ENCODE measurements around the gene RASSF3.
"Not testable (repeated sequence)": the region's sequence is repeated elsewhere in the genome, so short reads cannot be mapped to it uniquely, and the experiment has no call there.

The RASSF3 gene

GRCh38 chr12:64670019-64670418, 59.7 kb downstream of the RASSF3 start:
- no peak for DNase-seq (ENCODE audit: low read depth)

DNA sequence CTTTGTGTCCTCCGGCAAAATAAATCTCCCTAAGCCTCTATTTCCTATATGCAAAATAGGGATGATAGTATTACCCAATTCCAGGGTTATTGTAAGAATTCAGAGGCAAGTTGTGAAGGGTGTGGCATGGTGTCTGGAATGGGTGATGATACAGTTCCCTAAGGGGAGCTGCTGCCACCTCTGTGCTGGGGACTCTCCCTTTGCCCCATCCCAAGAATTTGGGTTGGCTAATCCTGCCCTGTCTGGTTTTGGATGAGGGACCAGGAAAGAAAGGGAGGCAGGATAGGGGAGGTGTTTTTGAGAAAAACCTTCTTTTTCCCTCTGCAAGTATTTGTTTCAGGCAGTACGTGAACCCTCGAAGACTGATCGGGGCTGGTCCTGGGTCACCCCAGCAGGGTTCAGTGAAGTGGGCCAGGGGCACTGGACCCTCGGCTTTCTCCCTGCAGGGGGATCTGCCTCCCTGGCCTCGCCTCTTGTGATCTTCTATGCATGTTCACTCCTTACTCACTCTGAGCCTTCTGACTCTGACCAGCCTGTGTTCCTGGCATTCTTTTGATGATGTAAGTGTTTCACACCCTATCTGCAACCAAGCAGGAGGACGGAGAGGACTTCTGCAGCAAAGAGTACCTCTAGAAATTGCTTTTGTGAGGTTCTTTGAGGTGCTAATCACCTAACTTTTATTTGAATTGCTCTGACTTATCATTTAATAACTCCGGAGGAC, 60.8 kb downstream of the RASSF3 start:
- DNase-seq (ENCODE audit: low read depth), result no peak

GRCh38 chr12:64671681-64672080, 61.4 kb downstream of the RASSF3 start:
- no peak for DNase-seq (ENCODE audit: low read depth)

- no peak for DNase-seq (ENCODE audit: low read depth)
These were observed 62.7 kb downstream of the RASSF3 start for GRCh38 chr12:64672925-64673409.

- DNase-seq (ENCODE audit: low read depth), result no peak
These were observed 63.3 kb downstream of the RASSF3 start for GRCh38 chr12:64673490-64674169.

- no peak for DNase-seq (ENCODE audit: low read depth)
These were observed 64.2 kb downstream of the RASSF3 start for GRCh38 chr12:64674367-64674922.

- no peak for DNase-seq (ENCODE audit: low read depth)
These were observed 65.5 kb downstream of the RASSF3 start for GRCh38 chr12:64675795-64676194.

GRCh38 chr12:64678248-64678647, 68.0 kb downstream of the RASSF3 start:
- DNase-seq (ENCODE audit: low read depth), result no peak

- DNase-seq (ENCODE audit: low read depth), result no peak
These were observed 68.5 kb downstream of the RASSF3 start for GRCh38 chr12:64678835-64679234.

DNA sequence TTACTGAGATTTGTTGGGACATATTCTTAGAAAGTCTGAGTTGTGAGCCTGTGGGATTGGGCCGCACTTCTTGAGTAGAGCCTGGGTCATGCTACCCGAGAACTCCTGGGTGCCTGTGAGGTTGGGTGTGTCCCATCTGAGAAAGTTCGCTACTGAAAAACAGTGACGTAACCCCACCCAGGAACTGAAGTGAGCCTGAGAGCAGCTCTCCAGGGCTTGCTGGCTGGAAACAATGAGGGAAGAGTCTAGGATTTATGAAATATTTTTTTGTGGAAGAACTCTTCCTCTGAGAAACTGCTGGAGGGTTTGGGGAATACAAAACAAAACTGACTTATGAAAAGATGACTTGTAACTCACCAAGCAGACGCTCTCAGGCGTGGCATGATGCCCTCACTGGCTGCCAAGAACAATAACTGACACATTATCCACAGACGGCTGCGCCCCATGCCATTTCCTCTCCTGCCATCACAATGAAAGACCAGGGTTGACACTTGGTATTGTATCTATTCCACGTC, 69.2 kb downstream of the RASSF3 start:
- DNase-seq (ENCODE audit: low read depth), result no peak

DNA sequence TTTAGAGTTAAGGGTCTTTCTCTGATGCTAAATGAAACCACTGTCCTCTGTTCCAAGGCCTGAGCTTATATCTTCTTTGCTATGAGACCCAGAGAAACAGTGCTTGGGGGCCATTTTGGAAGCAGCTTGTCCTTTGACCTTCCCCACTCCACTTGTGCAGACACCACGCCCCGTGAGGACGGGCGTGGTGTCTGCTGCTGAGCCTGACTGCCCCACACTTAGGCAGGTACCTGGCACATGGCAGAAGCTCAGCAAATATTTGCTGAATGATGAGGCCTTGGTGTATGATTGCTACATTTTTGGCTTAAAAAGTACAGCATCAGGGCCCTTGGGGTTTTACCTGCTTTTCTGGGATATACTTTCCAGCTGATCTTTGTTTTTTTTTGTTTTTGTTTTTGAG, 69.9 kb downstream of the RASSF3 start:
- no peak for DNase-seq (ENCODE audit: low read depth)

DNA sequence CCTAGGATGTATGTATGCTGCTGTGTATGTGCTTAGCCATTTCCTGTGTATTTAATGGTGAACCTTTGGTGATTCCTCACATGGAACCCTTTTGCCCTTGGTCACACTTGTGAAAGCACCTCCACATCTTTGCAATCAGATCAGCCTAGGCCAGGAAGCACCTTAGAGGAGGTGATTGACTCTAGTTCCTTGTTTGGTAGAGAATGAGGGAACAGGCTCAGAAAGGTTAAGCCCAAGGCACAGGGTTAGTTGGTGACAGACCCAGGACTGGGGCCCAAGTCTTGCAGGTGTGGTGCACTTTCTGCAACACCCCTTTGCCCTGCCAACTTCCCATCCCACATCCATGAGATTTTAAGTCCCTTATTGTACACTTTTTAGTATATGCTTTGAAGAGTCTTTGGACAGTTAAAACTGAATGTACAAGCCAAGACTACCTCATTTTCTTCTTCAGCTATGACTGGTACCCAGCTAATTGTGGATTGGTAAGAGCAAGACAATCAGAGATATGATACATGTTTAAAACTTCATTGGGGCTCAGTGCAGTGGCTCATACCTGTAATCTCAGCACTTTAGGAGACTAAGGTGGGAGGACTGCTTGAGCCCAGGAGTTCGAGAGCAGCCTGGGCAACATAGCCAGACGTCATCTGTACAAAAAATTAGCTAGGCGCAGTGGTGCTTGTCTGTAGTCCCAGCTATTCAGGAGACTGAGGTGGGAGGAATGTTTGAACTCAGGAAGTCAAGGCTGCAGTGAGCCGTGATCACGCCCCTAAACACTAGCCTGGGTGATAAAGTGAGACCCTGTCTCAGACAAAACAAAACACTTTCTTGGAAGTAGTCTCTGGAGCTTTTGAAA, 71.1 kb downstream of the RASSF3 start:
- DNase-seq (ENCODE audit: low read depth), result no peak

DNA sequence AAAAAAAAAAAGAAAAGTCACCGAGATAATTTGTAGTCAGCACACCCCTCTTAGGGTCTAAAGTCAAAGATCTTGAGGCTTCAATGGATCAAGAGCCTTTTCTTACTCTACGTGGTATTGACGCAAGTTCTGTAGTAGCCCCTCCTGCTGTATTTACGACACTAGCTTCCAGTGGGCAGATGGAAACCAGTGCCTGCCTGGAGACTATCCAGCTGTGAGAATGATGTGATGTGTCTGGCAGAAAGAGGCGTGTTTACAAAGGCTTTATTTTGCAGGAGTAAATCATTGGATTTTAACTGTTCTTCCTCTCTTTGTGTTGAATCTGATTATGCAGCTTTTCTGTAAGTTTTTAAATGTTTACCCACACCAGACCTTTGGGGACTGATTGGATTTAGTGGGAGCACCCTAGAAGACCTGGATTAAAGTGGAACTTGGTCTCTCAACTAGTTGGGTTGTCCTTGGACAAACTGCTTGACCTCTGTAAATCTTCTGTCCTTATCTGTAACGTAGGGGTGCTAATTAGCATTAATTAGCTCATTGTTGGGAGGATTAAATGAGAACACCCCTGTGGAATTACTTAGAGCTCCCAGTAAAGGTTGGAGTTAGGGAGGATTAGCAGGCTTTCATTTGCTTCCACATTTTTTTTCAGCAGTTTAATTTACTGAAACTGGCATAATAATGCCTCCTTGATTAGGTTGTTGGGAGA, 72.4 kb downstream of the RASSF3 start:
- no peak for DNase-seq (ENCODE audit: low read depth)

GRCh38 chr12:64683816-64684543, 73.7 kb downstream of the RASSF3 start:
- no peak for DNase-seq (ENCODE audit: low read depth)

GRCh38 chr12:64685050-64685449, 74.8 kb downstream of the RASSF3 start:
- DNase-seq (ENCODE audit: low read depth), result no peak

DNA sequence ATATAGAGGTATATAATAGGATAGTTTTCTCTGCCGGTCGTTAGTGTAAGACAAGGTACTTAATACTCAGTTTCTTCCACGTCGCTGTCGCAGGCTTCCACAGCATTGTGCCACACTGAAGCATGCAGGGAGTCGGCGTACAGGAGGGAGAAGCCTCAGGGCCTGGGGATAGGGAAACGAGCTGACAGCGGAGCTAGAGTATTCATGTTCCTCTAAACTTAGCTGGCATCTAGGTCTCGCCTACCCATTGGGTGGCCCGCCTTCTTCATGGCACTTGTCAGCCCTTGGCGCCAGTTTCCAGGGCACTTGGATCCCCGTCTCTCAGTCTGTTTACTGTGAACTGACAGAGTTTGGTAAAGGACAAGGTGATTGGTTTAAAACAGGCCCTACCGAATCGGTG, 75.3 kb downstream of the RASSF3 start:
- DNase-seq (ENCODE audit: low read depth), result no peak

DNA sequence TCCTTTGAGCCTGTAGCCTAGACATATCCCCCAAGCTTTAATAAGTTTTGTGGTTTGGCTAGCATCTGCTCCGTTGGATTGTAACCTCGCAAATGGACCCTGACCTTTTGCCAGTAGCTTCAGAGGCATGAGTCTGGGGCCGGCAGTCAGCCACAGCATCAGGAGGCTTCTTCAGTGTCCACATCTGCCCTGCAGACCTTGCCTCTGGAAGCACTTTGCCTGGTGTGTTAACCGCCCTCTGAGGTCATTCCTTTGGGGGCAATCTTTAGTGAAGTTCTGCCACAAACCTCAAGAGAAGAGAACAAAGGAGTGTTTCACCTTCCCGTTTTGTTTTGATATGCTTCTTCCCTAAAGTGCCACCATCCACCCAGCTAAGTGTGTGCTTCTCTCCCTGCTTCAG, 77.5 kb downstream of the RASSF3 start:
- no peak for DNase-seq (ENCODE audit: low read depth)

- DNase-seq (ENCODE audit: low read depth), result no peak
These were observed 77.9 kb downstream of the RASSF3 start for GRCh38 chr12:64688219-64688618.

GRCh38 chr12:64688715-64689114, 78.4 kb downstream of the RASSF3 start:
- DNase-seq (ENCODE audit: low read depth), result no peak

DNA sequence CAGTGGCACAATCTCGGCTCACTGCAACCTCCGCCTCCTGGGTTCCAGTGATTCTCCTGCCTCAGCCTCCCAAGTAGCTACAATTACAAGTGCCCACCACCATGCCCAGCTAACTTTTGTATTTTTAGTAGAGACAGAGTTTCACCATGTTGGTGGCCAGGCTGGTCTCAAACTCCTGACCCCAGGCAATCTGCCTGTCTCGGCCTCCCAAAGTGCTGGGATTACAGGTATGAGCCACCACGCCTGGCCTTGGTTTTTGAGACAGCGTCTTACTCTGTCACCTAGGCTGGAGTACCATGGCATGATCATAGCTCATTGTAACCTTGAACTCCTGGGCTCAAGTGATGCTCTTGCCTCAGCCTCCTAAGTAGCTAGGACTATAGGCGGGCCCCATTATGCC, 79.9 kb downstream of the RASSF3 start:
- DNase-seq (ENCODE audit: low read depth), result not testable (repeated sequence)

Data from stimulated activated CD8-positive, alpha-beta memory T cell treated with anti-CD3 and anti-CD28 coated beads, Interleukin-15, amount 100 ng/mL, for 1 hour (primary cell).